ENCODE measurements around the gene HOMER2. TPM values are rescaled to one million over a fixed set of nuclear protein-coding genes. Genes with fewer than 3 reads are reported as not detected.

Gene HOMER2
- total RNA-seq, 1 donor from 2014 or later, result 12.2 TPM

- Histone ChIP-seq H3K4me3 (ENCODE audit: insufficient read depth, low read depth, low read length) (no peak overlapping the region), H3K9ac (ENCODE audit: low read length) (no peak overlapping the region), H3K27me3 (ENCODE audit: insufficient read depth, low read length) (peaks cover 6% of the 10 kb centered on the region), H3K4me1 (ENCODE audit: insufficient read depth, low read length) (no peaks in the 10 kb centered on the region), H3K9me3 (ENCODE audit: insufficient read depth, low read depth, low read length) (no peaks in the 10 kb centered on the region), H4K20me1 (ENCODE audit: insufficient read depth, low read length) (peaks cover 5% of the 10 kb centered on the region), H3K79me2 (ENCODE audit: insufficient read depth, low read length) (no peaks in the 10 kb centered on the region), H3K27ac (ENCODE audit: low read depth, low read length) (no peak overlapping the region), H3K4me2 (ENCODE audit: low read length) (no peak overlapping the region), H2AFZ (ENCODE audit: low read depth, low read length) (no peak overlapping the region), H3K36me3 (ENCODE audit: insufficient read depth, low read length) (no peaks in the 10 kb centered on the region)
- Mint-ChIP-seq H3K27me3 (ENCODE audit: low read depth, unreplicated experiment) (peaks cover 26% of the 10 kb centered on the region), H3K36me3 (ENCODE audit: low read depth, unreplicated experiment) (peaks cover 11% of the 10 kb centered on the region), H3K4me1 (ENCODE audit: low read depth, unreplicated experiment) (peaks cover 24% of the 10 kb centered on the region), H3K9me3 (ENCODE audit: unreplicated experiment) (peaks cover 6% of the 10 kb centered on the region), H3K27ac (ENCODE audit: unreplicated experiment) (no peak overlapping the region), H3K4me3 (ENCODE audit: unreplicated experiment) (no peak overlapping the region)
- FAIRE-seq (no peak), DNase-seq (ENCODE audit: low read depth) (peak; percentile 10)
- TF ChIP-seq EZH2 (IDR thresholded peaks at IDR 0.05; ENCODE audit: insufficient read depth, low read length) (no peak), CTCF (IDR thresholded peaks at IDR 0.05; ENCODE audit: insufficient read depth, low read depth, low read length) (no peak)
These were observed 148.0 kb downstream of the HOMER2 start for GRCh38 chr15:82804575-82804949.

DNA sequence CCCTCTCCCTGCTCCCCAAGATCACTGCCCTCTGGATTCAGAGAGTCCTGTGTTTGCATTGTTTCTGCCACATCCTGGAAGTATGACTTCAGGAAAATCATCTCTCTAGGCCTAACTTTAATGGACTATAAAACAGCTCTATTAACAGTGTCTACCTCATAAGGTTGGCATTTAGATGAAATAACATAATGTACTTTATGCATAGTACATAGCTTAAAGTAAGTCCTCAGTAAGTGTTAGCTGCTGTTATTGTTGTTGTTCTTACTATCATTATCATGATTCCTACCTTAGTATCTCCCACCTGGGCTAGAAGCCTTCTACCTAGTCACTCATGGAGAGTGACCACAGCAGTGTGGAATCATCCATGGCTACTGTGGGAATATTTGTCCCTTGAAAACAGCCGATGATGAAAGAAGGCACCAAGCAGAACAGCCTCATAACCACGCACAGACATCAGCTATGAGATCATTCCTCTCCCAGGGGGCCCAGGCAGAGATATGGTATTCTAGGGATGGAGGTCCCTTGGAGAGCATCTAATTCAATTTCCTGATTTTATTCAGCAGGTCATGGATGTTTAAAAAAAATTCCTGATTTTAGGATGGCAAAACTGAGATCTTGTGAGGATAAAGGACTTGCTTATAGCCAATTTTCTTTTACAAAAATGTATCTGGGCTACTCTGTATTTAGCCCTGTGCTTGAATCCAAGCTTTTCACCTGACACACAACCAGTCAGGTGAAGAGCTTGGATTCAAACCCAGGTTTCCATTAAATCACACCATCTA is 148.5 kb downstream of the HOMER2 start:
- Histone ChIP-seq H3K4me1 (ENCODE audit: insufficient read depth, low read length) (no peaks in the 10 kb centered on the region), H3K79me2 (ENCODE audit: insufficient read depth, low read length) (no peaks in the 10 kb centered on the region), H2AFZ (ENCODE audit: low read depth, low read length) (no peak overlapping the region), H3K9me3 (ENCODE audit: insufficient read depth, low read depth, low read length) (no peaks in the 10 kb centered on the region), H3K36me3 (ENCODE audit: insufficient read depth, low read length) (no peaks in the 10 kb centered on the region), H3K4me2 (ENCODE audit: low read length) (no peak overlapping the region), H3K27ac (ENCODE audit: low read depth, low read length) (no peak overlapping the region), H3K27me3 (ENCODE audit: insufficient read depth, low read length) (peaks cover 7% of the 10 kb centered on the region), H3K4me3 (ENCODE audit: insufficient read depth, low read depth, low read length) (no peak overlapping the region), H4K20me1 (ENCODE audit: insufficient read depth, low read length) (peaks cover 5% of the 10 kb centered on the region), H3K9ac (ENCODE audit: low read length) (no peak overlapping the region)
- peaks cover 24% of the 10 kb centered on the region for H3K4me1 Mint-ChIP-seq (ENCODE audit: low read depth, unreplicated experiment)
- DNase-seq (ENCODE audit: low read depth) (no peak), FAIRE-seq (no peak)
- peaks cover 11% of the 10 kb centered on the region for H3K36me3 Mint-ChIP-seq (ENCODE audit: low read depth, unreplicated experiment)
- H3K27ac Mint-ChIP-seq (ENCODE audit: unreplicated experiment), result peak overlapping the region; percentile 86
- TF ChIP-seq CTCF (IDR thresholded peaks at IDR 0.05; ENCODE audit: insufficient read depth, low read depth, low read length) (no peak), EZH2 (IDR thresholded peaks at IDR 0.05; ENCODE audit: insufficient read depth, low read length) (no peak)
- peaks cover 6% of the 10 kb centered on the region for H3K9me3 Mint-ChIP-seq (ENCODE audit: unreplicated experiment)
- H3K27me3 Mint-ChIP-seq (ENCODE audit: low read depth, unreplicated experiment), result peaks cover 32% of the 10 kb centered on the region
- H3K4me3 Mint-ChIP-seq (ENCODE audit: unreplicated experiment), result peak overlapping the region; percentile 3

DNA sequence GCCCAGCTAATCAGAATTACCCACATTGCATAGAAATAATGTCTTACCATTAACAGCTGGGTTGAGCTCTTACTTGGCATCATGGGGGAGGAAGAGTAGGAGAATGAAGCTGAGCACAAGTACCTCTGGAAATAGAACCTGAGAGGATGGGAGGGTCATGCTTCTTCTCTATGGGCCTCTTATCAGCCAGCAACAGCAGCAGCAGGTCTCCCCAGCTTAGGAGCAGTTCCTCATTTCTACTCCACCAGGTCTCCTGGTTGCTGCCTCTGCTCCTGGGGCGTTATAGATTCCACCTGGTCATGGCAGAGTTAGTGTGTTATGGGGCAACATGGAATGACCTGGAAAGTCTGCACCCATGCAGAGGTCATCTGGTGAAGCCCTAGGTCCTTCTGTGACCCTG is 150.0 kb downstream of the HOMER2 start:
- peaks cover 32% of the 10 kb centered on the region for H3K27me3 Mint-ChIP-seq (ENCODE audit: low read depth, unreplicated experiment)
- no peaks in the 10 kb centered on the region for H3K36me3 ChIP-seq (ENCODE audit: insufficient read depth, low read length)
- H3K9me3 Mint-ChIP-seq (ENCODE audit: unreplicated experiment), result peaks cover 6% of the 10 kb centered on the region
- no peak overlapping the region for H3K4me2 ChIP-seq (ENCODE audit: low read length)
- no peaks in the 10 kb centered on the region for H4K20me1 ChIP-seq (ENCODE audit: insufficient read depth, low read length)
- H3K27ac Mint-ChIP-seq (ENCODE audit: unreplicated experiment), result no peak overlapping the region
- no peaks in the 10 kb centered on the region for H3K4me1 ChIP-seq (ENCODE audit: insufficient read depth, low read length)
- no peak overlapping the region for H3K4me3 Mint-ChIP-seq (ENCODE audit: unreplicated experiment)
- FAIRE-seq, result no peak
- H2AFZ ChIP-seq (ENCODE audit: low read depth, low read length), result no peak overlapping the region
- H3K4me3 ChIP-seq (ENCODE audit: insufficient read depth, low read depth, low read length), result no peak overlapping the region
- H3K36me3 Mint-ChIP-seq (ENCODE audit: low read depth, unreplicated experiment), result peaks cover 11% of the 10 kb centered on the region
- H3K79me2 ChIP-seq (ENCODE audit: insufficient read depth, low read length), result no peaks in the 10 kb centered on the region
- no peak overlapping the region for H3K9ac ChIP-seq (ENCODE audit: low read length)
- H3K4me1 Mint-ChIP-seq (ENCODE audit: low read depth, unreplicated experiment), result peaks cover 20% of the 10 kb centered on the region
- TF ChIP-seq CTCF (IDR thresholded peaks at IDR 0.05; ENCODE audit: insufficient read depth, low read depth, low read length) (no peak), EZH2 (IDR thresholded peaks at IDR 0.05; ENCODE audit: insufficient read depth, low read length) (no peak)
- H3K9me3 ChIP-seq (ENCODE audit: insufficient read depth, low read depth, low read length), result no peaks in the 10 kb centered on the region
- peaks cover 7% of the 10 kb centered on the region for H3K27me3 ChIP-seq (ENCODE audit: insufficient read depth, low read length)
- H3K27ac ChIP-seq (ENCODE audit: low read depth, low read length), result no peak overlapping the region
- DNase-seq (ENCODE audit: low read depth), result no peak
